Hepatocyte (in vitro differentiated cells): ENCODE measurements around the gene PARP3. TPM values are rescaled to one million over a fixed set of nuclear protein-coding genes. Genes with fewer than 3 reads are reported as not detected.
A peak's percentile ranks its signal among the peaks of the same experiment; 100 is the strongest.

Experiments used
- DNase-seq: peaks from one replicate; pipeline ENCODE4 v3.0.0-alpha.2; 2016; ENCODE audit warnings: low spot score
- H2AFZ ChIP-seq: fragments of 200-600 bp; sonication (generic); 2 replicates; pipeline ENCODE4 v1.6.0; 2016; ENCODE audit warnings: antibody characterized with exemption, mild to moderate bottlenecking
- H3K27ac ChIP-seq: fragments of 200-600 bp; sonication (generic); 2 replicates; pipeline ENCODE4 v1.5.1; 2016; ENCODE audit warnings: mild to moderate bottlenecking
- H3K27me3 ChIP-seq: fragments of 200-600 bp; sonication (generic); 2 replicates; pipeline ENCODE4 v1.6.1; 2016
- H3K36me3 ChIP-seq: fragments of 200-600 bp; sonication (generic); replicated peaks from 2 replicates; pipeline ENCODE4 v1.5.1; 2016; ENCODE audit warnings: low read depth; ENCODE audit not compliant: insufficient read depth
- H3K4me1 ChIP-seq: fragments of 200-600 bp; sonication (generic); 2 replicates; pipeline ENCODE4 v1.5.1; 2016; ENCODE audit warnings: mild to moderate bottlenecking, moderate library complexity; ENCODE audit not compliant: insufficient read depth
- H3K4me2 ChIP-seq: fragments of 200-600 bp; sonication (generic); 2 replicates; pipeline ENCODE4 v1.6.0; 2016
- H3K4me3 ChIP-seq: fragments of 200-600 bp; sonication (generic); 2 replicates; pipeline ENCODE4 v1.5.1; 2016; ENCODE audit warnings: mild to moderate bottlenecking
- H3K79me2 ChIP-seq: fragments of 200-600 bp; sonication (generic); 2 replicates; pipeline ENCODE4 v1.6.0; 2017; ENCODE audit warnings: mild to moderate bottlenecking
- H3K9me2 ChIP-seq: fragments of 200-600 bp; sonication (generic); replicated peaks from 2 replicates; pipeline ENCODE4 v1.6.0; 2017; ENCODE audit warnings: mild to moderate bottlenecking; ENCODE audit not compliant: insufficient read depth
- H3K9me3 ChIP-seq: fragments of 200-600 bp; sonication (generic); 2 replicates; pipeline ENCODE4 v1.5.1; 2016; ENCODE audit warnings: low read depth, mild to moderate bottlenecking
- H4K20me1 ChIP-seq: fragments of 200-600 bp; sonication (generic); 2 replicates; pipeline ENCODE4 v1.6.0; 2016; ENCODE audit warnings: mild to moderate bottlenecking; ENCODE audit not compliant: insufficient read depth, poor library complexity, severe bottlenecking
- CTCF ChIP-seq: fragments of 200-600 bp; sonication (generic); IDR thresholded peaks from 2 replicates; pipeline ENCODE4 v1.5.1; 2016; ENCODE audit warnings: antibody characterized with exemption, mild to moderate bottlenecking; ENCODE audit not compliant: poor library complexity
- EZH2 ChIP-seq: fragments of 200-600 bp; sonication (generic); IDR thresholded peaks from 2 replicates; pipeline ENCODE4 v1.6.1; 2016; ENCODE audit warnings: antibody characterized with exemption, mild to moderate bottlenecking, borderline replicate concordance
- EZH2phosphoT487 ChIP-seq: fragments of 200-600 bp; sonication (generic); IDR thresholded peaks from one replicate; pipeline ENCODE4 v1.6.1; 2018; ENCODE audit warnings: antibody characterized with exemption, mild to moderate bottlenecking, low read depth, moderate library complexity; ENCODE audit not compliant: unreplicated experiment, severe bottlenecking
- WGBS: methylation state at CpG from one replicate; pipeline ENCODE4 v1.1.6; 2016; ENCODE audit warnings: low lambda C conversion rate; ENCODE audit errors: missing lambda C conversion rate; 5-methylcytosine and 5-hydroxymethylcytosine counted together
- polyA plus RNA-seq: library from polyadenylated mRNA; unstranded; fragments of >200 nt; fragmentation: Nextera tagmentation; extraction: Ambion mirVana; gene quantifications from 2 replicates; pipeline ENCODE4 v1.2.1, GENCODE V29; 2016
- total RNA-seq: library from RNA; depleted of rRNA; stranded (reverse); fragments of >200 nt; gene quantifications from 2 replicates; pipeline ENCODE4 v1.2.3, GENCODE V29; 2014

PARP3 gene
- total and polyA plus RNA-seq, 2 experiments from 2014 or later: 9.3 to 10.3 TPM

GRCh38 chr3:51938780-51939425 lies 3.3 kb upstream of the PARP3 start:
- 90% methylated on average over 9 of the region's 9 CpGs for WGBS
- Histone ChIP-seq H3K4me2 (no peak overlapping the region), H3K9me3 (no peaks in the 10 kb centered on the region), H2AFZ (no peak overlapping the region), H3K36me3 (no peaks in the 10 kb centered on the region), H3K79me2 (peaks cover 24% of the 10 kb centered on the region), H3K4me3 (no peak overlapping the region), H3K9me2 (no peaks in the 10 kb centered on the region), H3K27me3 (no peaks in the 10 kb centered on the region), H4K20me1 (no peaks in the 10 kb centered on the region), H3K27ac (no peak overlapping the region), H3K4me1 (peaks cover 10% of the 10 kb centered on the region)
- TF ChIP-seq EZH2: no peak
- TF ChIP-seq CTCF: no peak
- no peak for TF ChIP-seq EZH2phosphoT487
- DNase-seq: no peak

- peak overlapping the region; percentile 92 for H3K4me2 ChIP-seq
- H3K27ac ChIP-seq: peak overlapping the region; percentile 15
- H3K4me3 ChIP-seq: peak overlapping the region; percentile 21
- WGBS: 29% methylated on average over 13 of the region's 13 CpGs
- H3K27me3 ChIP-seq: no peaks in the 10 kb centered on the region
- DNase-seq: peak; percentile 23
- peak overlapping the region; percentile 2 for H2AFZ ChIP-seq
- no peaks in the 10 kb centered on the region for H3K9me3 ChIP-seq
- TF ChIP-seq EZH2phosphoT487 (no peak), EZH2 (no peak), CTCF (no peak)
- H3K9me2 ChIP-seq: no peaks in the 10 kb centered on the region
- no peaks in the 10 kb centered on the region for H3K36me3 ChIP-seq
- no peaks in the 10 kb centered on the region for H4K20me1 ChIP-seq
- peaks cover 10% of the 10 kb centered on the region for H3K4me1 ChIP-seq
- peaks cover 24% of the 10 kb centered on the region for H3K79me2 ChIP-seq
These were observed 1.3 kb upstream of the PARP3 start for GRCh38 chr3:51940648-51941462.

- Histone ChIP-seq H3K27me3 (no peaks in the 10 kb centered on the region), H3K9me2 (no peaks in the 10 kb centered on the region), H3K4me2 (peak overlapping the region; percentile 92), H3K4me1 (peaks cover 10% of the 10 kb centered on the region), H2AFZ (peak overlapping the region; percentile 2), H3K79me2 (peaks cover 24% of the 10 kb centered on the region), H3K9me3 (no peaks in the 10 kb centered on the region), H3K4me3 (peak overlapping the region; percentile 21), H4K20me1 (no peaks in the 10 kb centered on the region), H3K27ac (peak overlapping the region; percentile 15), H3K36me3 (no peaks in the 10 kb centered on the region)
- WGBS: 2% methylated on average over 8 of the region's 20 CpGs
- TF ChIP-seq CTCF: no peak
- TF ChIP-seq EZH2: no peak
- no peak for TF ChIP-seq EZH2phosphoT487
- DNase-seq: no peak
These were observed 733 bp upstream of the PARP3 start for GRCh38 chr3:51941463-51941797.
